ENCODE results near the gene LRRTM4.

- TF ChIP-seq, protein P1, sequence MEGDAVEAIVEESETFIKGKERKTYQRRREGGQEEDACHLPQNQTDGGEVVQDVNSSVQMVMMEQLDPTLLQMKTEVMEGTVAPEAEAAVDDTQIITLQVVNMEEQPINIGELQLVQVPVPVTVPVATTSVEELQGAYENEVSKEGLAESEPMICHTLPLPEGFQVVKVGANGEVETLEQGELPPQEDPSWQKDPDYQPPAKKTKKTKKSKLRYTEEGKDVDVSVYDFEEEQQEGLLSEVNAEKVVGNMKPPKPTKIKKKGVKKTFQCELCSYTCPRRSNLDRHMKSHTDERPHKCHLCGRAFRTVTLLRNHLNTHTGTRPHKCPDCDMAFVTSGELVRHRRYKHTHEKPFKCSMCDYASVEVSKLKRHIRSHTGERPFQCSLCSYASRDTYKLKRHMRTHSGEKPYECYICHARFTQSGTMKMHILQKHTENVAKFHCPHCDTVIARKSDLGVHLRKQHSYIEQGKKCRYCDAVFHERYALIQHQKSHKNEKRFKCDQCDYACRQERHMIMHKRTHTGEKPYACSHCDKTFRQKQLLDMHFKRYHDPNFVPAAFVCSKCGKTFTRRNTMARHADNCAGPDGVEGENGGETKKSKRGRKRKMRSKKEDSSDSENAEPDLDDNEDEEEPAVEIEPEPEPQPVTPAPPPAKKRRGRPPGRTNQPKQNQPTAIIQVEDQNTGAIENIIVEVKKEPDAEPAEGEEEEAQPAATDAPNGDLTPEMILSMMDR (conservative IDR thresholded peaks at IDR 0.05; ENCODE audit: low read length), result no peak
- no peak for TF ChIP-seq EZH2phosphoT487 (IDR thresholded peaks at IDR 0.05; ENCODE audit: borderline replicate concordance, low read depth, low read length)
Measured at GRCh38 chr2:77149565-77149964, 372.6 kb downstream of the LRRTM4 start.
